Measurements from ENCODE around the gene MGAT5.

The MGAT5 gene

DNA sequence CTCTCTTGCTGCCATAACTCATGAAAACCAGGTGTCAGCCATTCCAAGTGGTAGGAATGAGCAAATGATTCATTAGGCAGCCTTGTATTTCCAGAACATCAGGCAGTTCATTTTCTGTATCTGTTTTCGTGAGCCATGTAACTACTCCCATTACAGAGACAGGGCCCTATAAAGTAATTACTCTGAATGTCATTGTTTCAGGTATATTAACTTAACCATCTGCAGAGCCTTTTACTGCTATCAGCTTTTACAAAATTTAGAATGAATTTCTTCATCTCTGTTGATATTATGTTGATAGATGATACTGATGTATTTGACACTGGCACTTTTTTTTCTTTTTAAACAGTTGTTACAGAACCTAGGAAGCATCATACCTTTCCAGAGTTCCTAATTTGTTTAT lies 69.9 kb downstream of the MGAT5 start:
- no peaks in the 10 kb centered on the region for H3F3A ChIP-seq (ENCODE audit: insufficient read depth, low read length)
- H4K20me1 ChIP-seq (ENCODE audit: insufficient read depth, low read length), result no peaks in the 10 kb centered on the region
- no peak overlapping the region for H3K4me3 ChIP-seq (ENCODE audit: low read depth, low read length, poor library complexity, severe bottlenecking)
- no peaks in the 10 kb centered on the region for H3K27me3 ChIP-seq (ENCODE audit: insufficient read depth, low read length)
- no peaks in the 10 kb centered on the region for H3K79me2 ChIP-seq (ENCODE audit: insufficient read depth, low read length)
- H3K9me3 ChIP-seq (ENCODE audit: low read length), result no peaks in the 10 kb centered on the region
- TF ChIP-seq EZH2 (IDR thresholded peaks at IDR 0.05; ENCODE audit: borderline replicate concordance, low read length), result no peak
- TF ChIP-seq, protein P1, sequence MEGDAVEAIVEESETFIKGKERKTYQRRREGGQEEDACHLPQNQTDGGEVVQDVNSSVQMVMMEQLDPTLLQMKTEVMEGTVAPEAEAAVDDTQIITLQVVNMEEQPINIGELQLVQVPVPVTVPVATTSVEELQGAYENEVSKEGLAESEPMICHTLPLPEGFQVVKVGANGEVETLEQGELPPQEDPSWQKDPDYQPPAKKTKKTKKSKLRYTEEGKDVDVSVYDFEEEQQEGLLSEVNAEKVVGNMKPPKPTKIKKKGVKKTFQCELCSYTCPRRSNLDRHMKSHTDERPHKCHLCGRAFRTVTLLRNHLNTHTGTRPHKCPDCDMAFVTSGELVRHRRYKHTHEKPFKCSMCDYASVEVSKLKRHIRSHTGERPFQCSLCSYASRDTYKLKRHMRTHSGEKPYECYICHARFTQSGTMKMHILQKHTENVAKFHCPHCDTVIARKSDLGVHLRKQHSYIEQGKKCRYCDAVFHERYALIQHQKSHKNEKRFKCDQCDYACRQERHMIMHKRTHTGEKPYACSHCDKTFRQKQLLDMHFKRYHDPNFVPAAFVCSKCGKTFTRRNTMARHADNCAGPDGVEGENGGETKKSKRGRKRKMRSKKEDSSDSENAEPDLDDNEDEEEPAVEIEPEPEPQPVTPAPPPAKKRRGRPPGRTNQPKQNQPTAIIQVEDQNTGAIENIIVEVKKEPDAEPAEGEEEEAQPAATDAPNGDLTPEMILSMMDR (IDR thresholded peaks at IDR 0.05; ENCODE audit: low read length), result no peak
- H2AFZ ChIP-seq (ENCODE audit: low read length), result no peak overlapping the region
- no peak overlapping the region for H3K27ac ChIP-seq (ENCODE audit: low read depth, low read length, poor library complexity, severe bottlenecking)
- H3K9me2 ChIP-seq (ENCODE audit: low read depth, low read length), result no peaks in the 10 kb centered on the region
- no peaks in the 10 kb centered on the region for H3K4me1 ChIP-seq (ENCODE audit: insufficient read depth, low read length, severe bottlenecking)
- H3K4me2 ChIP-seq (ENCODE audit: low read length), result no peak overlapping the region
- peaks cover 94% of the 10 kb centered on the region for H3K36me3 ChIP-seq (ENCODE audit: insufficient read depth, low read length)
- no peak overlapping the region for H3K9ac ChIP-seq (ENCODE audit: low read length)

DNA sequence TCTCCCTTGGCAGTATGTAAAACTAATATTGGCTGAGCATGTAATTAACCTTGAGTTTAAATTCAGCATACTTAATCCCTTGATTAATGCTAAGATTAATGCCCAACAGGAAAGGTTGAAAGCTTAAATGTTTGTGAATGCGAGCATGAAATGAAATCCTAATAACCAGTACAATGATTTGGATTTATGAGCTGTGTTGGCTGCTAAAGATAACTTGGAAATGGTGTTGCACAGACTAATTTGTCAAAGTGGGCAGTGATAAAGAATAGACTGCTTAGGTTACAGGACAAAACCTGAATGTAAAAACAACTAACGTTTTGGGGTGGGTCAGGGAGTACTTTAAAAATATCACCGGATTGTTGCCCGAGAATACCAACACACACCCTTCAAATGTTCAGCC lies 70.6 kb downstream of the MGAT5 start:
- Histone ChIP-seq H3F3A (ENCODE audit: insufficient read depth, low read length) (no peaks in the 10 kb centered on the region), H3K9ac (ENCODE audit: low read length) (no peak overlapping the region), H2AFZ (ENCODE audit: low read length) (no peak overlapping the region), H3K4me2 (ENCODE audit: low read length) (no peak overlapping the region), H3K27ac (ENCODE audit: low read depth, low read length, poor library complexity, severe bottlenecking) (no peak overlapping the region), H3K9me2 (ENCODE audit: low read depth, low read length) (no peaks in the 10 kb centered on the region), H3K4me1 (ENCODE audit: insufficient read depth, low read length, severe bottlenecking) (no peaks in the 10 kb centered on the region), H3K36me3 (ENCODE audit: insufficient read depth, low read length) (peaks cover 94% of the 10 kb centered on the region), H3K79me2 (ENCODE audit: insufficient read depth, low read length) (no peaks in the 10 kb centered on the region), H4K20me1 (ENCODE audit: insufficient read depth, low read length) (no peaks in the 10 kb centered on the region), H3K9me3 (ENCODE audit: low read length) (no peaks in the 10 kb centered on the region), H3K27me3 (ENCODE audit: insufficient read depth, low read length) (no peaks in the 10 kb centered on the region), H3K4me3 (ENCODE audit: low read depth, low read length, poor library complexity, severe bottlenecking) (no peak overlapping the region)
- TF ChIP-seq, protein P1 (IDR thresholded peaks at IDR 0.05; ENCODE audit: low read length), result no peak
- no peak for TF ChIP-seq EZH2 (IDR thresholded peaks at IDR 0.05; ENCODE audit: borderline replicate concordance, low read length)

DNA sequence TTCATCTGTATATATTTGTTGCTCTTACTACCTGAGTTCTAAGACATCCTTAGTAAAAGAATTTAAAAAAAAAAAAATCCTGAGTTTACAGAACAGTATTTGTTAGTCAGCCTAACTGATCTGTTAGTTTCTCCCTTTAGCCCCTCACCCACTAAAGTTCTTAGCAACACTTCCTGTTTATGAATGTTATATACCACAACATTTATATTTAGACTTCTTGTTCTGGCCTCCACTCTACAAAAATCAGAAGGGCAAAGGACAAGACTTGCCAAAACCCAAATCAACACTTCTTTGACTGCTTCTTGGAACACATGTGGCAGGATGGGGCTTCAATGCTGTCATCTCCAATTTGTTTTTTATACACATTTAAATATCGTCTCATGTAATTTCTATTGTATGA lies 71.1 kb downstream of the MGAT5 start:
- Histone ChIP-seq H3K4me2 (ENCODE audit: low read length) (no peak overlapping the region), H2AFZ (ENCODE audit: low read length) (no peak overlapping the region), H3K27me3 (ENCODE audit: insufficient read depth, low read length) (no peaks in the 10 kb centered on the region), H3K4me3 (ENCODE audit: low read depth, low read length, poor library complexity, severe bottlenecking) (no peak overlapping the region), H3K4me1 (ENCODE audit: insufficient read depth, low read length, severe bottlenecking) (no peaks in the 10 kb centered on the region), H3K36me3 (ENCODE audit: insufficient read depth, low read length) (peaks cover 94% of the 10 kb centered on the region), H3K9me3 (ENCODE audit: low read length) (no peaks in the 10 kb centered on the region), H4K20me1 (ENCODE audit: insufficient read depth, low read length) (no peaks in the 10 kb centered on the region), H3F3A (ENCODE audit: insufficient read depth, low read length) (no peaks in the 10 kb centered on the region), H3K27ac (ENCODE audit: low read depth, low read length, poor library complexity, severe bottlenecking) (no peak overlapping the region), H3K9ac (ENCODE audit: low read length) (no peak overlapping the region), H3K9me2 (ENCODE audit: low read depth, low read length) (no peaks in the 10 kb centered on the region), H3K79me2 (ENCODE audit: insufficient read depth, low read length) (no peaks in the 10 kb centered on the region)
- TF ChIP-seq, protein P1 (IDR thresholded peaks at IDR 0.05; ENCODE audit: low read length), result no peak
- TF ChIP-seq EZH2 (IDR thresholded peaks at IDR 0.05; ENCODE audit: borderline replicate concordance, low read length), result no peak
